Right lung (tissue), 5 donors: Measurements from ENCODE around the gene MBD6. TPM values are rescaled to one million over a fixed set of nuclear protein-coding genes. Genes with fewer than 3 reads are reported as not detected.
"Not testable (repeated sequence)": the region's sequence is repeated elsewhere in the genome, so short reads cannot be mapped to it uniquely, and the experiment has no call there.

Source experiments
- DNase-seq, 2 donors: peaks; one replicate each; pipeline ENCODE4 v3.0.0-alpha.2; 2013
- polyA plus RNA-seq, 5 donors: library from polyadenylated mRNA; unstranded; fragments of 120-200 nt; gene quantifications; one replicate each; pipeline versions ENCODE4 v1.2.1 to v1.2.3, GENCODE V29; 2013; ENCODE audit warnings: inconsistent platforms in 1 of 5, low replicate concordance in 1 of 5; ENCODE audit not compliant: insufficient read length in 5 of 5, insufficient read depth in 1 of 5

The MBD6 gene
- polyA plus RNA-seq, 5 donors: 55.7 to 78.7 (median 72.7) TPM

DNA sequence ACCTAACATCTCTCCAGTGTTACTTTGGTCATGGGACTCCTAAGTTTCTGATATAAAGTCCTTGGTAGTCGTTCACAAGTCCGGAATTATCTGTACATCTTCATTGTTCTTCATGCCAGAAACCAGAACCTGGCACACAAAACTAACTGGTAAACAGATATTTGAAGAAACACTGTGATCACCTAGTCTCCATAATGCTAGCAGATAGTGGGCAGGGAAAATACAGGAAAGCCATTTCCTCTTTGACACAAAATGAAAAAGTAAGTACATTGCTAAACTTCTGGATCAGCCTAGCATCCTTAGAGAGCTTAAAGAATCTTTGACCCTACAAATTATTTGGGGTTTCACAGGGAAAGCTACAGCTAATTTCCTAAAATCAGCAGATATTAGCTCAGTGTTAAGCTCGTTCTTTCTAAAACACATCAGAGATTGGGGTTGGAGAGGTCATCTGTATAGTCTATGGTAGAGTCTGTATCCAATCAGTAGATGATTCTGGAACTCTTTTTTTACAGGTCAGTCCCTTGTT lies 7.2 kb upstream of the MBD6 start:
- no peak for DNase-seq

DNA sequence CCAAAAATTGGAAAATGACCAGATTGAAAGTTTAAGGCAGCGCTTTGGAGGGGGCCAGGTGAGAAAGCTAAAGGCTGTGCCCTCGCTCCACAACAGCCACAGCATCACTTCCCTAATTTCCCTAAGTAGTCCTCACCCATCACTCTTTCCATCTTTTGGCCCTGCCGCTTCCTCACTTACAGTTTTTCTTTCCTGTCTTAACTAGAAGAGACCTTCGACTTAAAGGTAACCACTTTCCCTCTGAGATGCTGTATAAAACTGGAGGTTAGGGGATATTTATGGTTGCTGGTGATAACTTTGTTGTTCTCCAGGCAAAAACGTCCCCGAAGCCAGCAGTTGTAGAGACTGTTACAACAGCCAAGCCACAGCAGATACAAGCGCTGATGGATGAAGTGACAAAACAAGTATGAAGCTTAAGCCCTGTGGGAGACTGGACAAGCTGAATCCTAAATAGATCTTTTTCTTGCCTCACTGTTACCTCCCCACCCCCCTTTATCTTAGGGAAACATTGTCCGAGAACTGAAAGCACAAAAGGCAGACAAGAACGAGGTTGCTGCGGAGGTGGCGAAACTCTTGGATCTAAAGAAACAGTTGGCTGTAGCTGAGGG lies 6.6 kb upstream of the MBD6 start:
- no peak for DNase-seq

DNA sequence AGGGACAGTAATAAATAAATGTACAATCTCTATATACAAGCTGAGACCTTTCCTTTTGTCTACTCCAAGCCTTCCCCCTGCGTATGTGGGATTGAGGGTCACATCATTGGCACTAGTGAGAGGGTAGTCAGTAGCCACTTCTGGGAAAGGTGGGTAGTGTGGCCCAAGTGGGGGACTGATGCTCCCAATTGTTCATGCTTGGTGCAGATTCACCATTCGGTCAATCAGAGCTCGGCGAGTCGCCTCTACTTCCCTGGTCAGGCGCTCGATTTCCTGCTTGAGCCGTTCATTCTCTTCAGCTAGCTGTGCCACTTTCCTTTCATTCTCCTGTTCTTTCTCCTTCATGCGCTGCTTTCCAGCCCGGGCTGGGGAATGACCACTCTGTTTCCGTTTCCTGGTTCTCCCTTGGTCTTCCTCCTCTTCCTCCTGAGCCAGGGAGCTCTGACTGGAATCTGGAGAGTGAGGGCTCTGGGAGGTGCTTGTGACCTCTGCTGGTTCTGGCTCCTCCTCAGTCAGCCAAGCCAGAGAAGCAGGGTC lies 5.9 kb upstream of the MBD6 start:
- no peak for DNase-seq

DNA sequence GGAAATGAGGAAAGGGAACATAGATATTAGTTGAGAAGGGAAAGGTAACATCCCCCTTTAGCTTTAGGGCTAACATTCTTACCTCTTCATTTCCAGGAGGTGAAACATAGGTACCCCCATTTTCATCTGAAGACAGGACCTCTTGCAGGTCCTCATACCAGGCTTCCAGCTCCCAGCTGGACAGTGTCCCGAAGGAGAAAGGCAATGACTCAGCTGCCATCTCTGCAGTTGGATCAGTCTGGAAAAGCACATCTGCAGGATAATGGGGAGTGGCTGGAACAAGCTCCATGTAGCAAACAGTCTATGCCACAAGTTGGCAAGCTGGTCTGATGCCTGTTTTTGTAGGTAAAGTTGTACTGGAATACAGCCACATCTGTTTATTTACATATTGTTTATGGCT lies 5.4 kb upstream of the MBD6 start:
- no peak for DNase-seq

DNA sequence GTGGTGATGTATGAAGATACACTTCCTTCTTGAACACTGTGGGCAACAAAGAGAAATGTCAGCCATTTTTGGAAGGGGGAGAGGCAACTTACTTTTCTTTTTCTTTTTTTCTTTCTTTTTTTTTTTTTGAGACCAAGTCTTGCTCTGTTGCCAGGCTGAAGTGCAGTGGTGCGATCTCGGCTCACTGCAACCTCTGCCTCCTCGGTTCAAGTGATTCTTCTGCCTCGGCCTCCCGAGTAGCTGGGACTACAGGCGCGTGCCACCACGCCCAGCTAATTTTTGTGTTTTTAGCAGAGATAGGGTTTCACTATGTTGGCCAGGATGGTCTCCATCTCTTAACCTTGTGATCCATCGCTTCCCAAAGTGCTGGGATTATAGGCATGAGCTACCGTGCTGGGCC lies 4.9 kb upstream of the MBD6 start:
- DNase-seq: not testable (repeated sequence)

DNA sequence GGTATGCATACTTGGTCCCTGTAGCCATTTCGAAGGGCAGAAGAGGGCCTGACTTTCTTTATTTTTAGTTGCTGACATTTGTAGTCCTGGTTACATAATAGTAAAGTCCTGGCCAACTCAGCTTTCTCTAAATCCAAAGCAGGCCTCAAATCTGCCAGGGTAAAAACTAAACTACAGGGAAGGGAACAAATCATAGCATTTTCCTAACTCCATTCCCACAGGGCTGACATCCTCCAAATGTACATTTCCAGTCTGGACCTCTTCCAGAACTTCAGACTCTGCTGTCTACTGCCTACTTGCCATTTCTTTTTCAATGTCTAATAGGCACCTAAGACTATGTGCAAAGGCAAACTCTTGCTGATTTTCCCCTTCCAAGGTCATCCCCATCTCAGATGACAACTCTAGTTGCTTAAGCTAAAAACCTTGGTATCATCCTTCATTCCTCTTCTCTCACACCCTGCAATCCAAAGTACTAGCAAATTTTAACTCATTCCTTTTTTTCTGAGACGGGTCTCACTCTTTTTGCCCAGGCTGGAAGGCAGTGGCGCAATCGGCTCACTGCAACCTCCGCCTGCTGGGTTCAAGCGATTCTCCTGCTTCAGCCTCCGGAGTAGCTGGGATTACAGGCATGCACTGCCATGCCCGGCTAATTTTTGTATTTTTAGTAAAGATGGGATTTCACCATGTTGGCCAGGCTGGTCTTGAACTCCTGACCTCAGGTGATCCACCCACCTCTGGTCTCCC lies 4.3 kb upstream of the MBD6 start:
- DNase-seq: no peak

DNA sequence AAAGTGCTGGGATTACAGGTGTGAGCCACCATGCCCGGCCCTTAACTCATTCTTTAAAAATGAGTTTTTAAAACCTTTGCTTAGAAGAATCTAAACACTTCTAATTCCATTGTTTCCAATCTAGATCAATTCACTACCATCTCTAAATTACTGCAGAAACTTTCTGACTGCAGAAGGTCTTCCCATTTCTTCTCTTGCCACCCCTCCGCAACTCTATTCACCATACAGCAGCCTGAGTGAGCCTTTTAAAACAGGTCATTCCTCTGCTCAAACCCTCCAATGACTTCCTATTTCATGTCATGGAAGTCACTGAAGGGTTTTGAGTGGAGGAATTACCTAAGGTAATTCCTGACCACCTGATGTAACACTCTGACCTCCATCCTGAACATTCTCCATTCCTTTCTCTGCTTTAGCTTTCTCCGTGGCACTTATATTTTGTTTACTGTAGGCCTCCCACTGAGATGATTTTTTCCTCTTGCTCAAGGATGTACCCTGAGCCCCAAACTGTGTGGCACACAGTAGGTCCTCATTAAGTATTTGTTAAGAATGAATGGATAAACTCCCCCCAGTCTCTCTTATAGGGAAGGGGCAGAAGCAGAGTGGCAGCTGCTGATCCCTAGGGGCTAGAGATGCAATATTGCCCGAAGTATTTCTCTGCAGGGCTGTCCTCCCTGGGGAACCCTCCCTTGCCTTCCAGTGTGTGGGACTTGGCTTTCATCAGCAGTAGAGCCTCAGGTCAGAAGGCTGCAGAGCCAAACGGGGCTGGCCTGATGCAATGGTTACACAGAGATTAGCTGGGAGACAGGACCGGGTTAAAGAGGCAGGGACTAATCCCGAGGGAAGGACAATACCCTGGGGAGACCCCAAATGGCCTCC lies 3.5 kb upstream of the MBD6 start:
- DNase-seq: peak; percentile 13 to 28

DNA sequence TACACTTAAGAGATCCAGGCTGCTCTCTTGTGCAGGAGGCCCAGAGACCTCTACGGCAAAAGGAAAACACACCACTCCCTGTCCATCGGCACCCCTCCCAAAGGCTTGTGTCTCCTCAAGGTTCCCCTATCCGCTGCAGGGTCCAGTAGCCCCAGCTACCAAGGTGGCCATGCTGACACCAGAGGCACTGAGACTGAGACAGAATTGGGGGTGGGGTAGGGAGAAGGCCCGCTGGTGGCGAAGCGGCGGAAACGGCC lies 2.9 kb upstream of the MBD6 start:
- no peak for DNase-seq

DNA sequence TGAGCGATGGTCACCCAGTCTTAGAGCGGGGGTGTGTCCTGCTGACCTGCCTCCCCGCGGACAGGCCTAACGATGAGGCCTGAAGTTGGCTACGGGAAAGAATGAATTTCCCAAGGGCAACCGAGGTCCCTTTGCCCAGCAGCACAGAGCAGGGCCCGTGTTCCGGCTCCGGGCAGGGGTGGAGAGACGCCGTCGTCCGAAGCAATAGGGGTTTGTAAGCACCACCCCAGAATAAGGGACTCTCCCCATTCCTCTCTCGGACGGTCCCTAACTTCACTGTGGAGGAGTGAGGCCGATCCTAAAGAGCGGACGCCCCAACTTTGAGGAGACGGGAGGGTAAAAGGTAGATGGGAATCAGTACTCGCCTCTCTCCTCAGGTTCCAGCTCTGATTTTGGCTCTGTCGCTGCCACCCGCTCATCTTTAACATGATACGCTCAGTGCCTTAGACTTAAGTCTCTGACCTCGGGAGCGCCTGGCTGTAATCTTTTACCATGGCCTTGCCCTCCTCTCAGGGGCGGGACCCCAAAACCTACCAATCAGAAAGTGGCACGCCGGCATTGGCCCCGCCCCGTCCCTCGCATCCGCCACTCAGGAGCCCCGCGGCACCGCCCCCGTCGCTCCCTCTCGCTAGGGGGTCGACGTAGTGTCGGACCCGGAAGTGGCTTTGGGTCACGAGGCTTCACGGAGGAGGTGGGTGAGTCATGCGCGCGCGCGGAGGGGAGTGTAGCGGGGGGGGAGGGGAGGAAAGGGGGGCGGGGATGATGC lies 2.4 kb upstream of the MBD6 start, which contains the start of gene DDIT3:
TSS of gene DDIT3 (minus strand) at position 462 of the 766 bp plus-strand sequence. CDS start 3,108 bp downstream, outside the sequence.
- DNase-seq: peak; percentile 99

DNA sequence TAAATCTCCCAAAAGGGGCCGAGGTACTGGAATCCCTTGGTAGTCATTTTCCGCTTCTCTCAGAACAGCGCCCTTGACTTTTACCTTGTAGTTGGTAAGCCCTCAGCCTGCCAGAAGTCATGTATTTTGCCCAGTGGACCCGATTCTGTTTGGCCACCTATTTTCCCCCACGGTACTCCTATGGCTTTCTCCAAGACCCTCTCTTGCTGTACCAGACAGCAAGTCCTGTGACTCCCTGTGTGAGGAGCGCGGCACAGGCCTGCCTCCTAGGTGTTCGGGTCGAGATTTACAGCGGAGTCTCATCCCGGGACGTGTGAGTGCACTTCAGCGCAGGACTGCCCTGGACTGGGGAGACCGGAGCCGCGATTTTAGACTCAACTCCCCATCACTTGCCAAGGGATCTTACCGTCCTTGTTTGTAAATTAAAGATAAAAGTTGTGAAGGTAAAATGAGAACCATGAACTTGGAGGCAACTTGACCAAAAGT lies 1.1 kb upstream of the MBD6 start:
- DNase-seq: no peak

DNA sequence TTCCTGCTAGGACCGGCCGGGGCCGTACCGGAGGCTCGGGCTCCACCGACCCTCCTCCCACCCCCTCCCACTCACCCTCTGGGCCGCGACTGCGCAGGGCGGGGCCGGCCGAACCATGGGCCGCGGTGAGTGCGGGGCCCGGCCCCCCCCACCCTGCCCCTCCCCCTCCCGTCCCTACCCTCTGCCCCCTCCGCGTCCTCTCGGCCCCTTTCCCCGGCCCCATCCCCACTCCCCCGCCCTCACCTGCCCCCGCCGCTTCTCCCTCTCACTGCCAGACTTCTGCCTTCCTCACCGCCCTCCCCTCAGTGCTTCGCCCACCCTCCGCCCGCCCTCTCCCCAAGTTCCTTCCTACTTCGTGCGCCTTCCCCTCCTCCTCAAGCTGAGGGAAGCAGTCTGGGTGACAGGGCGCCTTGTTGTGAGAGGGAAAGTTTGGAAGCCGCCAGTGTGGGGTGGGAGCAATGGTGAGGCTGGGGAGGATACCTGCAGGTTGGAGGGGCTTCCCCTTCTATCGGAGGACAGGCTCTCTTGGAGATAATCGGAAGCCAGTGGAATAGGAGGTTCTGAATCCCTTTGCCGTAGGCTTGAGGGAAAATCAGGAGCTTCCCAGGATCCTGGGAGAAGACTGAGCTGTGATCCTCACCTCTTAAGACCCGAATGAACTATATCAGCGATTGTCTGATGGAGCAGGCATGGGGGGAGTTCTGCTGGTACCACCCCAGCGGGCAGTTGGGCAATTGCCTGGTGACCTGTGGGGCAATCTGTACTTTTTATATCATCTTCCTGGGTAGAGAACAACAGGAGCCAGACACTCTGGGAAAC lies 472 bp downstream of the MBD6 start:
- peak; percentile 76 to 77 for DNase-seq

DNA sequence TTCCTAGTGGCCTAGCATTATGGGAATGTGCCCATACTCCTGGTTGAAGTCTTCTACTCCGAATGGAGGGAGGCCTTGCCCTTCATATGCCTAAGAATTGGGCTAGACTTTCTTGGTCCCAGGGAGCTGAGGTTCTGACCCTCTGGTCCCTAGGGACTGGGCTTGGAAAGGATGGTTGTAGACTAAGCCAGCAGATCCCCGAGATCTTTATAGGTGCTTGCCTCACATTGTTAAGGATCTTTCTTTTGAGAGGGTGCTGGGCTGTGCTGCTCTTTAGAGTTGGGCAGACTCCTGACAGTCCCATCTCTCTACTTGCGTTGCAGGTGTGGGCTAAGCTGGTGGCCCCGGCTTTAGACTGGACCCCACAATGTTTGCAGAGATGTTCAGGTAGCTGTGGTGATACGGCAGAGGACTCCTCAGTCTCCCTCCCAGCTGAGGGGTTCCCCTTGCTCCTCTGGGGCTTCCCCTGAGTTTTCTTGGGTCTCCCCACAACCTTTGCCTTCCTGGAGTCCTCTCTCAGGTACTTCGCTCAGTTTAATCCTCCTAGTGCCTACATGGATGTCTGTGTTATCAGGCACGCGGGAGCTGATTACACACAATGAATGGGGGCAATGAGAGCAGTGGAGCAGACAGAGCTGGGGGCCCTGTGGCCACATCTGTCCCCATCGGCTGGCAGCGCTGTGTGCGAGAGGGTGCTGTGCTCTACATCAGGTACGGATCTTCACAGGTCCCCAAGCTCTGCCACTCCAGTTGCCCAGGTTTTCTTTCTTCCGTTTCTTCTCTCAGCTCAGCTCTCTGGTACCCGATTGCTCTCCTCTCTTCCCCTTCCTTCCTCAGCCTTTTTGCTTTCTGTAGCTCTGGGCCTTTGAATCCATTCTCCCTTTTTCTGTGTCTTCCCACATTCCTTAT lies 1.3 kb downstream of the MBD6 start:
- no peak for DNase-seq

DNA sequence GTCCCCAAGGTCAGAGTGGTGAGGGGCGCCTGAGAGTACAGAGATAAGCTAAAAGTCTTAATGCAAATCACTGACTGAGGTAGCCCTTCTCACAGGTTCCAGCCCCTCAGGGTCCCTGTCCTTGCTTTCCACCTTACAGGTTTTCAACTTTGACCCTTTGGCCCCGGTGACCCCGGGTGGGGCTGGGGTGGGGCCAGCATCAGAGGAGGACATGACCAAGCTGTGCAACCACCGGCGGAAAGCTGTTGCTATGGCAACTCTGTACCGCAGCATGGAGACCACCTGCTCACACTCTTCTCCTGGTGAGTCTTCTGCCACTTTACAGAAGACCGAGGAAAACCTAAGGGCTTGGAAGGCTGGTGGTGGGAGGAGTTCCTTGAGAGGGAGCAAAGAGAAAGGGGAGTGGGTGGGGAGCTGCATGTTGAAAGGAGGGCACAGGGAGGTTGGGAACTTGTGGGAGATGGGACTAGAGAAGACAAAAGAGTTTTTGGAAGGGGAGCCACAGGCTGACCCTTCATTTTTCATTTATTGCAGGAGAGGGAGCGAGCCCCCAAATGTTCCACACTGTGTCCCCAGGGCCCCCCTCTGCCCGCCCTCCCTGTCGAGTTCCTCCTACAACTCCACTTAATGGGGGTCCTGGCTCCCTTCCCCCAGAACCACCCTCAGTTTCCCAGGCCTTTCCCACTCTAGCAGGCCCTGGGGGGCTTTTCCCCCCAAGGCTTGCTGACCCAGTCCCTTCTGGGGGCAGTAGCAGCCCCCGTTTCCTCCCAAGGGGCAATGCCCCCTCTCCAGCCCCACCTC lies 2.4 kb downstream of the MBD6 start:
- DNase-seq: no peak

DNA sequence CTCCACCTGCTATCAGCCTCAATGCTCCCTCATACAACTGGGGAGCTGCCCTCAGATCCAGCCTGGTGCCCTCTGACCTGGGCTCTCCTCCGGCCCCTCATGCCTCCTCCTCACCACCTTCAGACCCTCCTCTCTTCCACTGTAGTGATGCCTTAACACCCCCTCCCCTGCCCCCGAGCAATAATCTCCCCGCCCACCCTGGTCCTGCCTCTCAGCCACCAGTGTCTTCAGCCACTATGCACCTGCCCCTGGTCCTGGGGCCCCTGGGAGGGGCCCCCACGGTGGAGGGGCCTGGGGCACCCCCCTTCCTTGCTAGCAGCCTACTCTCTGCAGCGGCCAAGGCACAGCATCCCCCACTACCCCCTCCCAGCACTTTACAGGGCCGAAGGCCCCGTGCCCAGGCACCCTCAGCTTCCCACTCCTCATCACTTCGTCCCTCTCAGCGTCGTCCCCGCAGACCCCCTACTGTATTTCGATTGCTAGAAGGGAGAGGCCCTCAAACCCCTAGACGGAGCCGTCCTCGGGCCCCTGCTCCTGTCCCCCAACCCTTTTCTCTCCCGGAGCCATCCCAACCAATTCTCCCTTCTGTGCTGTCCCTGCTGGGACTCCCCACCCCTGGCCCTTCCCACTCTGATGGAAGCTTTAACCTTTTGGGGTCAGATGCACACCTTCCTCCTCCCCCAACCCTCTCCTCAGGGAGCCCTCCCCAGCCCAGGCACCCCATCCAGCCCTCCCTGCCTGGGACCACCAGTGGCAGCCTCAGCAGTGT lies 3.2 kb downstream of the MBD6 start:
- no peak for DNase-seq

DNA sequence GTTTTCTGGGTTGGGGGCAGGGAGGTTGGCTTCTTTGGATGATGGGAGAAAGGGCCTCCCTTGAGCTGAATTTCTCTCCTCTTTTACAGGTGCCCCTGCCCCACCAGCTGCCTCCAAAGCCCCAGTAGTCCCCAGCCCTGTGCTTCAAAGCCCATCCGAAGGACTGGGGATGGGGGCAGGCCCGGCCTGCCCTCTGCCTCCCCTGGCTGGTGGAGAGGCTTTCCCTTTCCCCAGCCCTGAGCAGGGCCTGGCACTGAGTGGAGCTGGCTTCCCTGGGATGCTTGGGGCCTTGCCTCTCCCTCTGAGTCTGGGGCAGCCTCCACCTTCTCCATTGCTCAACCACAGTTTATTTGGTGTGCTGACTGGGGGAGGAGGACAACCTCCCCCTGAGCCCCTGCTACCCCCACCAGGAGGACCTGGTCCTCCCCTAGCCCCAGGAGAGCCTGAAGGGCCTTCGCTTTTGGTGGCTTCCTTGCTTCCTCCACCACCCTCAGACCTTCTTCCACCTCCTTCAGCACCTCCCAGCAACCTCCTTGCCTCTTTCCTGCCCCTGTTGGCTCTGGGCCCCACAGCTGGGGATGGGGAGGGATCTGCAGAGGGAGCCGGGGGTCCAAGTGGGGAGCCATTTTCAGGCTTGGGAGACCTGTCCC lies 4.0 kb downstream of the MBD6 start:
- no peak for DNase-seq

DNA sequence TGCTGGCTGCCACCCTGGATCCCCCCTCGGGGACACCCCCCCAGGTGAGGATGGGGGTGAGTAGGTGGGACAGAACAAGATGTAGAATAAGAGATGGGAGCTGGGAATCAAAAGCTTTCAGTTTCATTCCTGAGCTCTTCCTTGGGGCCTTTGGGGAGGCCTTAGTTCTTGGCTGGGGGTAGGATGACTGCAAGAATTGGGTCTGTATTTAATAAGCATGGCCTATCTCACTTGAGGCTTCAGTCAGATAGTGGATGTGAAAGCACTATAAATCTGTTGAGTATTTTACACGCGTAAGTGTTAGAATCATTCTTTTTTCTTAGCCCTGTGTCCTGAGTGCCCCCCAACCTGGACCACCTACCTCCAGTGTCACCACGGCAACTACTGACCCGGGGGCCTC lies 4.6 kb downstream of the MBD6 start:
- DNase-seq: no peak

DNA sequence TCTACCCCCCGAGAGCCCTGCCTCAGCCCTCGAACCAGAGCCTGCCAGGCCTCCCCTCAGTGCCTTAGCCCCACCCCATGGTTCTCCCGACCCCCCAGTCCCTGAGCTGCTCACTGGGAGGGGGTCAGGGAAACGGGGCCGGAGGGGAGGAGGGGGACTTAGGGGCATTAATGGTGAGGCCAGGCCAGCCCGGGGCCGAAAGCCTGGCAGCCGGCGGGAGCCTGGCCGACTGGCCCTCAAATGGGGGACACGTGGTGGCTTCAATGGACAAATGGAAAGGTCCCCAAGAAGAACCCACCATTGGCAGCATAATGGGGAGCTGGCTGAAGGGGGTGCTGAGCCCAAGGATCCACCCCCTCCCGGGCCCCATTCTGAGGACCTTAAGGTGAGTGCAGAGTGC lies 5.6 kb downstream of the MBD6 start:
- DNase-seq: no peak
